Mesothelial cell of epicardium (in vitro differentiated cells): ENCODE results near the gene SCUBE3. TPM values are rescaled to one million over a fixed set of nuclear protein-coding genes. Genes with fewer than 3 reads are reported as not detected.
A peak's percentile ranks its signal among the peaks of the same experiment; 100 is the strongest.

Experiments used
- DNase-seq, 2 experiments: peaks; one replicate each; pipeline ENCODE4 v3.0.0; 2021; ENCODE audit warnings: low spot score in 2 of 2; ENCODE audit not compliant: unreplicated experiment in 2 of 2
- H3K27ac Mint-ChIP-seq: 2 replicates; pipeline ENCODE4 v1.8.0; 2021; ENCODE audit warnings: mixed read lengths
- H3K27me3 Mint-ChIP-seq: 2 replicates; pipeline ENCODE4 v1.8.0; 2021; ENCODE audit warnings: low read depth, mixed read lengths
- H3K36me3 Mint-ChIP-seq: 2 replicates; pipeline ENCODE4 v1.8.0; 2021; ENCODE audit warnings: mixed read lengths
- H3K4me1 Mint-ChIP-seq: 2 replicates; pipeline ENCODE4 v1.8.0; 2021; ENCODE audit warnings: mixed read lengths
- H3K4me3 Mint-ChIP-seq: 2 replicates; pipeline ENCODE4 v1.8.0; 2021; ENCODE audit warnings: mild to moderate bottlenecking, moderate library complexity, mixed read lengths
- H3K9me3 Mint-ChIP-seq: 2 replicates; pipeline ENCODE4 v1.8.0; 2021; ENCODE audit warnings: mixed read lengths
- total RNA-seq: library from RNA; stranded (reverse); gene quantifications from 3 replicates; pipeline ENCODE4 v1.2.1, GENCODE V29; 2021
- TF ChIP-seq, protein P1 (sequence below): fragments of 200-600 bp; sonication (generic); IDR thresholded peaks from one replicate; pipeline ENCODE4 v1.5.0; 2021; ENCODE audit warnings: antibody characterized with exemption; ENCODE audit not compliant: unreplicated experiment

SCUBE3 gene
- 51.9 to 54.8 TPM (median 53.2 TPM) in 3 replicates for total RNA-seq

DNA sequence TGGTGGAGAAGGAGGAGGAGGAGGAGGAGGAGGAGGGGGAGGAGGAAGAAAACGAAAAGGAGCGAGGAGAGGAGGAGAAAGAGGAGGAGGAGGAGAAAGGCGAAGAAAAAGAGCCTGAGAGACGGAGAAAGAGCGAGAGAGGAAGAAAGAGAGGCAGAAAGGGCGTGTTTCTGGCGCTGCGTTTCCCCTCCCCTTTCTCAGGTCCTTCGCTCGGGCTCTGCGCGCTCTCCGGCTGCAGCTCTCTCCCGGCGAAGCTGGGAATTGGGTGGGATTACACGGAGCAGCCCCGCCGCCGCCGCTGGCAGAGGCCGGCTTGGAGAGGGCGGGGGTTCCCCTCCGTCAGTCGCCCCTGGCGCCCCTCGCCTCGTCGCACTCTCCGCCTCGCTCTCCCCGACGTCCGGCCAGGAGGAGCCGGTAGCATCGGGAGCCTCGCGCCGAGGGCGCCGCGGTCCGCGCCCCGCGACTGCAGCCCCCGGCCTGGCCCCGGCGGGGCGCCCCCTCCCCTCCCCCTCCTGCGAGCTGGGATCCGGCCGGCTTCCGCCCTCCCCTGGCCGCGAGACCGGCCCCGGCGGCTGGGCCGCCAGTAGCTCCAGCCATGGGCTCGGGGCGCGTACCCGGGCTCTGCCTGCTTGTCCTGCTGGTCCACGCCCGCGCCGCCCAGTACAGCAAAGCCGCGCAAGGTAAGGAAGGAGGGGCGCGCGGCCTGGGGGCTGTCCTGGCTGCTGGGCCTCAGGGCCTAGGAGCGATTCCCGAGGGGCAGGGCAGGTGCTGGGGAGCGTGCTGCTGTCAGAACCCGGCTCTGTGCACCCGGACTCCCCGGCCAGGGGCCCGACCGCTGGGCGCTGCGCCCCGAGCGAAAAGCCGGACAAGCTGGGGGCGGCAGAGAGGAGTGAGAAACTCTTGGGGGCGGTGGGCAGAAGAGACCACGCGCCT is at the start of gene SCUBE3:
Gene SCUBE3, plus strand, starts transcription at position 133 of the 933 bp plus-strand sequence. Its CDS starts 463 bp downstream, at position 596.
- DNase-seq, result peak; percentile 51 to 70
- no peaks in the 10 kb centered on the region for H3K36me3 Mint-ChIP-seq
- peak within 1 kb of the TSS; percentile 75 for H3K4me3 Mint-ChIP-seq
- TF ChIP-seq, protein P1, sequence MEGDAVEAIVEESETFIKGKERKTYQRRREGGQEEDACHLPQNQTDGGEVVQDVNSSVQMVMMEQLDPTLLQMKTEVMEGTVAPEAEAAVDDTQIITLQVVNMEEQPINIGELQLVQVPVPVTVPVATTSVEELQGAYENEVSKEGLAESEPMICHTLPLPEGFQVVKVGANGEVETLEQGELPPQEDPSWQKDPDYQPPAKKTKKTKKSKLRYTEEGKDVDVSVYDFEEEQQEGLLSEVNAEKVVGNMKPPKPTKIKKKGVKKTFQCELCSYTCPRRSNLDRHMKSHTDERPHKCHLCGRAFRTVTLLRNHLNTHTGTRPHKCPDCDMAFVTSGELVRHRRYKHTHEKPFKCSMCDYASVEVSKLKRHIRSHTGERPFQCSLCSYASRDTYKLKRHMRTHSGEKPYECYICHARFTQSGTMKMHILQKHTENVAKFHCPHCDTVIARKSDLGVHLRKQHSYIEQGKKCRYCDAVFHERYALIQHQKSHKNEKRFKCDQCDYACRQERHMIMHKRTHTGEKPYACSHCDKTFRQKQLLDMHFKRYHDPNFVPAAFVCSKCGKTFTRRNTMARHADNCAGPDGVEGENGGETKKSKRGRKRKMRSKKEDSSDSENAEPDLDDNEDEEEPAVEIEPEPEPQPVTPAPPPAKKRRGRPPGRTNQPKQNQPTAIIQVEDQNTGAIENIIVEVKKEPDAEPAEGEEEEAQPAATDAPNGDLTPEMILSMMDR, result no peak
- peaks cover 50% of the 10 kb centered on the region for H3K4me1 Mint-ChIP-seq
- H3K9me3 Mint-ChIP-seq, result no peaks in the 10 kb centered on the region
- H3K27me3 Mint-ChIP-seq, result peaks cover 4% of the 10 kb centered on the region
- peak within 1 kb of the TSS; percentile 91 for H3K27ac Mint-ChIP-seq

DNA sequence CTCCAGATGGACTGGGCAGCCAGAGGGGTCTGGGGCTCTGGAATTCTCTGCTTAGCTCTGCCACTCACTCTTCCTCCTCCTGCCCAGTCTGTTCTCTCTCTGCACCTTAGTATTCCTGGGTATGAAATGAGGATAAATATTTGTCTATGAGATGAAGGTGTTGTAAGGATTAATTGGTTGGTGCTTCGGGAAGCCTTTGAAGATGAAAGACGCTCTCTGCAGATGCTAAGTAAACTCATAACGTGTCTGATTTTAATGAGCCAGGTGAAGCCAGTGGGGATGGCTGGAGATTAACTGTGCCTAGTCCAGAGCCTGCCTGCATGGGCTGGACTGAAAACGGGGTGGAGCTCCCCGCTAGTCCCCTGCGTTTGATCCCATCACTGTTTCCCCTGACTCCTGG is 49.5 kb upstream of the SCUBE3 start:
- no peaks in the 10 kb centered on the region for H3K36me3 Mint-ChIP-seq
- peak overlapping the region; percentile 58 for H3K27ac Mint-ChIP-seq
- H3K9me3 Mint-ChIP-seq, result peaks cover 6% of the 10 kb centered on the region
- H3K27me3 Mint-ChIP-seq, result no peaks in the 10 kb centered on the region
- TF ChIP-seq, protein P1, result no peak
- H3K4me3 Mint-ChIP-seq, result no peak overlapping the region
- DNase-seq, result no peak
- H3K4me1 Mint-ChIP-seq, result peaks cover 14% of the 10 kb centered on the region

DNA sequence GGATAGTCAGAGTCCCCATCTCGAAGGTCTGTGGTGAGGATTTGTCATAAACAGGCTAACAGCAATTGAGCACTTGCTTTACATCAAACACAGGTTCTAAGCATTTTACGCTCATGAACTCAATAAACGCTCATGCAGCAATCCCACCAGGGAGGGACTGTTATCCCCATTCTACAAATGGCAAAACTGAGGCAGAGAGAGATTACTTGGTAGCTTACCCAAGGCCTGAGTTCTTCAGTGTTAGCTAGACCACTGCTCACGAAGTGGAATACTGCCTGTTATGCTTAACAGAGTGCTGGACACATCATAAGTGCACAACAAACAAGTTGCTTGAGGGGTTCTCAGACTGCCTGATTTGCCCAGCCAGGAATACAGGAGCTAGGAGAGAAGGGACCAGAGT is 48.9 kb upstream of the SCUBE3 start:
- H3K27ac Mint-ChIP-seq, result no peak overlapping the region
- H3K9me3 Mint-ChIP-seq, result peaks cover 9% of the 10 kb centered on the region
- H3K27me3 Mint-ChIP-seq, result no peaks in the 10 kb centered on the region
- H3K36me3 Mint-ChIP-seq, result no peaks in the 10 kb centered on the region
- peaks cover 14% of the 10 kb centered on the region for H3K4me1 Mint-ChIP-seq
- DNase-seq, result no peak
- no peak overlapping the region for H3K4me3 Mint-ChIP-seq
- TF ChIP-seq, protein P1, result no peak

DNA sequence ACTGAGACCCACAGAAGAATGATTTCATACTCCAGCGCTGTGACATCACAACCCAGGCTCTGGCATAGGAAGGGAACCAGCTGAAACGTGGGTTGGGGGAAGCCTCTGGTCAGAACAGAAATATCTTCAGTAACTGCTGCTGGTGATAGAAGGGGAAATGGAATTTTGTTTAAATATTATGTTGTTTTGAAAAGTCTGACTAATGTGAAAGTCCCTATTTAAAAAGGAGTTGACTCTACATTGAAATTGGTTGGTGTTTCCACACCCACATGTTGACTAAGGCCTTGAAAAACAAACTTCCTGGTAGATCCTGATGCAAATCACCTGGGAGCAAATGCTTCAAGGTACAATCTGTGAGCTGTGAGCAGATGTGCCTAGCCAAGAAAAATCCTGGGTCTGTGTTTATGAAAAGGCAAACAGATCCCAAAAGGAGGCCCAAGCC is 48.1 kb upstream of the SCUBE3 start:
- TF ChIP-seq, protein P1, result no peak
- Mint-ChIP-seq H3K36me3 (no peaks in the 10 kb centered on the region), H3K27ac (no peak overlapping the region), H3K4me1 (peaks cover 13% of the 10 kb centered on the region), H3K27me3 (no peaks in the 10 kb centered on the region), H3K9me3 (peaks cover 9% of the 10 kb centered on the region), H3K4me3 (no peak overlapping the region)
- DNase-seq, result no peak

DNA sequence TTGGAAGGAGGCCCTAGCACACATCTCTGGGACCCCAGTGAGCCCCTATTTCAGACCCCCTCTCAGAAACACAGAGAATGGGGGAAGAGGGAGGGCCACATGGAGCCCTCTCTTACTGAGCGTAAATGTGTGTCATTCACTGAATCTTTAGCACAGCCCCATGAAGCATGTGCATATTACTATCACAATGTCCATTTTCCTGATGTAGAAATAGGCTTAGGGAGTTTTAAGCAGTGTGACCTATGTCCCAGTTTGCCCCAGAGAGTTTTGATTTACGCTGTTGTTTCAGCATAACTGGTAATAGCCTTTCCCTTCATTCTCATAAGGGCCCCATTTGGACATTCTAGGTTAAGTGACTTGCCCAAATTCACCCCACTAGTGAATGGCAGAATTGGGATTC is 47.6 kb upstream of the SCUBE3 start:
- Mint-ChIP-seq H3K4me1 (peaks cover 8% of the 10 kb centered on the region), H3K9me3 (peaks cover 9% of the 10 kb centered on the region), H3K4me3 (no peak overlapping the region), H3K36me3 (no peaks in the 10 kb centered on the region), H3K27me3 (no peaks in the 10 kb centered on the region), H3K27ac (no peak overlapping the region)
- DNase-seq, result no peak
- TF ChIP-seq, protein P1, result no peak
